GM18907 (cell line): ENCODE results near the gene SERPINB4.
"Not testable (repeated sequence)": the region's sequence is repeated elsewhere in the genome, so short reads cannot be mapped to it uniquely, and the experiment has no call there.

Experiments
- ATAC-seq: cut with Tn5 transposase; IDR thresholded peaks from one replicate; pipeline ENCODE4 v1.9.1; 2021; ENCODE audit warnings: mild to moderate bottlenecking, moderate library complexity; ENCODE audit not compliant: unreplicated experiment

Gene SERPINB4

GRCh38 chr18:63644142-63644541 is at the start of gene SERPINB4:
Gene SERPINB4 (minus strand): TSS chr18:63644256. CDS start chr18:63643577, 679 bp downstream.
- ATAC-seq: not testable (repeated sequence)

GRCh38 chr18:63689064-63689463 is 45.0 kb upstream of the SERPINB4 start:
- no peak for ATAC-seq

GRCh38 chr18:63686871-63687270 is 42.8 kb upstream of the SERPINB4 start:
- ATAC-seq: no peak

- no peak for ATAC-seq
Measured at GRCh38 chr18:63684718-63685117, 40.7 kb upstream of the SERPINB4 start.

GRCh38 chr18:63683890-63684289 is 39.8 kb upstream of the SERPINB4 start:
- no peak for ATAC-seq

- no peak for ATAC-seq
Measured at GRCh38 chr18:63683152-63683551, 39.1 kb upstream of the SERPINB4 start.

GRCh38 chr18:63681449-63682340 is 37.6 kb upstream of the SERPINB4 start:
- no peak for ATAC-seq

- ATAC-seq: no peak
Measured at GRCh38 chr18:63679820-63680606, 36.0 kb upstream of the SERPINB4 start.

GRCh38 chr18:63677500-63678225 is 33.6 kb upstream of the SERPINB4 start:
- ATAC-seq: no peak

- peak; percentile 80 for ATAC-seq
Measured at GRCh38 chr18:63676526-63677323, 32.7 kb upstream of the SERPINB4 start.

GRCh38 chr18:63664571-63664970 is 20.5 kb upstream of the SERPINB4 start:
- ATAC-seq: no peak

GRCh38 chr18:63661750-63662149 is 17.7 kb upstream of the SERPINB4 start, which contains the start of gene SERPINB3:
Gene SERPINB3 (minus strand): TSS chr18:63661893. CDS start chr18:63661216, 677 bp downstream.
- ATAC-seq: not testable (repeated sequence)

GRCh38 chr18:63658920-63659319 is 14.9 kb upstream of the SERPINB4 start:
- ATAC-seq: not testable (repeated sequence)

GRCh38 chr18:63650271-63650670 is 6.2 kb upstream of the SERPINB4 start:
- not testable (repeated sequence) for ATAC-seq

- ATAC-seq: no peak
Measured at GRCh38 chr18:63648241-63648640, 4.2 kb upstream of the SERPINB4 start.

- ATAC-seq: no peak
Measured at GRCh38 chr18:63646936-63647335, 2.9 kb upstream of the SERPINB4 start.

- ATAC-seq: not testable (repeated sequence)
Measured at GRCh38 chr18:63644694-63645093, 638 bp upstream of the SERPINB4 start.

GRCh38 chr18:63642668-63643356 is 1.2 kb downstream of the SERPINB4 start:
- not testable (repeated sequence) for ATAC-seq

GRCh38 chr18:63641157-63641680 is 2.8 kb downstream of the SERPINB4 start:
- not testable (repeated sequence) for ATAC-seq
